DOHH2 (cell line): Measurements from ENCODE around the gene SLC13A2.

Experiments
- CTCF ChIP-seq: fragments of 200-600 bp; sonication (generic); IDR thresholded peaks from one replicate; pipeline ENCODE4 v1.5.1; 2014; ENCODE audit warnings: antibody characterized with exemption, mild to moderate bottlenecking, low read depth, low read length; ENCODE audit not compliant: poor library complexity, severe bottlenecking
- EZH2phosphoT487 ChIP-seq: fragments of 200-600 bp; sonication (generic); IDR thresholded peaks from 2 replicates; pipeline ENCODE4 v1.6.1; 2017; ENCODE audit warnings: borderline replicate concordance, mild to moderate bottlenecking, antibody characterized with exemption, low read length, moderate library complexity, mixed read lengths

- no peak for TF ChIP-seq CTCF
- TF ChIP-seq EZH2phosphoT487 = no peak
Observed at GRCh38 chr17:28495635-28496034, 22.2 kb downstream of the SLC13A2 start.
